Ascending aorta (tissue), 2 donors: ENCODE data around the gene CER1. TPM values are rescaled to one million over a fixed set of nuclear protein-coding genes. Genes with fewer than 3 reads are reported as not detected.
"Not testable (repeated sequence)": the region's sequence is repeated elsewhere in the genome, so short reads cannot be mapped to it uniquely, and the experiment has no call there.

Source experiments
- DNase-seq, 2 donors: peaks; one replicate each; pipeline ENCODE4 v3.0.0-alpha.2; 2019; ENCODE audit warnings: low spot score in 2 of 2
- H3K27ac ChIP-seq, 2 donors: fragments of 200-600 bp; sonication (generic); one replicate each; pipeline ENCODE4 v1.5.1; 2016 to 2017; ENCODE audit warnings: mild to moderate bottlenecking in 1 of 2
- H3K27me3 ChIP-seq: fragments of 200-600 bp; sonication (generic); one replicate; pipeline ENCODE4 v1.5.1; 2017
- H3K36me3 ChIP-seq, 2 donors: fragments of 200-600 bp; sonication (generic); one replicate each; pipeline ENCODE4 v1.5.1; 2016
- H3K4me1 ChIP-seq, 2 donors: fragments of 200-600 bp; sonication (generic); one replicate each; pipeline ENCODE4 v1.5.1; 2016 to 2017; ENCODE audit warnings: mild to moderate bottlenecking in 1 of 2
- H3K4me3 ChIP-seq, 2 donors: fragments of 200-600 bp; sonication (generic); one replicate each; pipeline ENCODE4 v1.5.1; 2016 to 2017; ENCODE audit warnings: mild to moderate bottlenecking in 1 of 2
- H3K9me3 ChIP-seq, 2 donors: fragments of 200-600 bp; sonication (generic); one replicate each; pipeline ENCODE4 v1.5.1; 2016
- intact Hi-C: fragments of 100-400 bp; cut with DNase I; formaldehyde crosslinking; loops from one replicate; pipeline ENCODE4 v1.15.1; 2023
- total RNA-seq: library from RNA; depleted of rRNA; stranded (reverse); fragments of >200 nt; gene quantifications from one replicate; pipeline ENCODE4 v1.1.0, GENCODE V29; 2016
- TF ChIP-seq, protein P1 (sequence below), 3 experiments: fragments of 200-600 bp in 2 of 3; fragments of 450-650 bp in 1 of 3; sonication (generic) in 2 of 3; IDR thresholded peaks; one replicate each; pipeline ENCODE4 v1.5.1; 2016 to 2019; ENCODE audit warnings: antibody characterized with exemption in 3 of 3, mild to moderate bottlenecking in 1 of 3, moderate library complexity in 1 of 3

The CER1 gene
- total RNA-seq, 1 donor from 2014 or later = not detected

DNA sequence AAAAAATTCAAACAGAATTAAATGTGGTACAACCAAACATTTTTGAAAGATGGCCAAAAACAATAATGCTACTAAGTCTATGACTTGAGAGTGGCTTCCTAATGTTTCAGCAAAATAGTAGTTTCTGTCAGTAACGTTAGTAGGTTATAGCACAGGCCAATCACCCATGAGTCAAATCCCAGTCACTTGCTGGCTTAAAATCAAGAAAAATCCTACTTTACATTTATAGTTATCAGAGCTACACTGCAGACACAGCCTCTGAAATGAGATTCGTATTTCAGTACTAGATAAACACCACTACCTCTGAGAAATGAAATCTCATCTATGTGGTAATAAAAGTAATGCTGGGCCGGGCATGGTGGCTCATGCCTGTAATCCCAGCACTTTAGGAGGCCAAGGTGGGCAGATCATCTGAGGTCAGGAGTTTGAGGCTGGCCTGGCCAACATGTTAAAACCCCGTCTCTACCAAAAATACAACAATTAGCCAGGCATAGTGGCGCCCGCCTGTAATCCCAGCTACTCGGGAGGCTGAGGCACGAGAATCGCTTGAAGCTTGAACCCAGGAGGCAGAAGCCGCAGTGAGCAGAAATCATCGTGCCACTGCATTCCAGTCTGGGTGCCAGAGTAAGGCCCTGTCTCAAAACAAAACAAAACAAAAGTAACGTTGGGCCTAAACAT, 35.4 kb downstream of the CER1 start:
- no peak for DNase-seq
- TF ChIP-seq, protein P1, sequence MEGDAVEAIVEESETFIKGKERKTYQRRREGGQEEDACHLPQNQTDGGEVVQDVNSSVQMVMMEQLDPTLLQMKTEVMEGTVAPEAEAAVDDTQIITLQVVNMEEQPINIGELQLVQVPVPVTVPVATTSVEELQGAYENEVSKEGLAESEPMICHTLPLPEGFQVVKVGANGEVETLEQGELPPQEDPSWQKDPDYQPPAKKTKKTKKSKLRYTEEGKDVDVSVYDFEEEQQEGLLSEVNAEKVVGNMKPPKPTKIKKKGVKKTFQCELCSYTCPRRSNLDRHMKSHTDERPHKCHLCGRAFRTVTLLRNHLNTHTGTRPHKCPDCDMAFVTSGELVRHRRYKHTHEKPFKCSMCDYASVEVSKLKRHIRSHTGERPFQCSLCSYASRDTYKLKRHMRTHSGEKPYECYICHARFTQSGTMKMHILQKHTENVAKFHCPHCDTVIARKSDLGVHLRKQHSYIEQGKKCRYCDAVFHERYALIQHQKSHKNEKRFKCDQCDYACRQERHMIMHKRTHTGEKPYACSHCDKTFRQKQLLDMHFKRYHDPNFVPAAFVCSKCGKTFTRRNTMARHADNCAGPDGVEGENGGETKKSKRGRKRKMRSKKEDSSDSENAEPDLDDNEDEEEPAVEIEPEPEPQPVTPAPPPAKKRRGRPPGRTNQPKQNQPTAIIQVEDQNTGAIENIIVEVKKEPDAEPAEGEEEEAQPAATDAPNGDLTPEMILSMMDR (IDR thresholded peaks at IDR 0.05) = no peak
- H3K27me3 ChIP-seq = no peaks in the 10 kb centered on the region
- H3K4me3 ChIP-seq = no peak overlapping the region
- intact Hi-C loops = no loop called here
- no peak overlapping the region for H3K27ac ChIP-seq
- peaks cover 0 to 3% of the 10 kb centered on the region in 2 donors for H3K4me1 ChIP-seq
- H3K36me3 ChIP-seq = peaks cover 8 to 20% of the 10 kb centered on the region in 2 donors
- H3K9me3 ChIP-seq = no peaks in the 10 kb centered on the region

DNA sequence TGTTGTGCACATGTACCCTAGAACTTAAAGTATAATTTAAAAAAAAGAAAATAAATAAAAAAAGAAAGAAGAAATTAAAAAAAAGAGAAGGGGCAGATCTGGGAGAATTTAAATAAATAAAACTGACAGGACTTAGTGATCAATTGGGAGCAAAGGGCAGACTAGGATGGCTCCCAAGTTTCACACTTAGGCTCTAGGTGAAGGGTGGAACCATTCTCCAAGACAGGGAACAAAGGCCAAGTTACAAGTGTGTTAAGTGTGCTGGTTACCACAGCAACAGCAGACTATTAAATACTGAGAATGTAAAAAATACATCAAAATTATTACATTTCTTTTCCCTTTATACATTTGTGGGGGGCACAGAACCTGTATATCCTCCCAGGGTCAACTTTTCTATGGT, 36.4 kb downstream of the CER1 start:
- Histone ChIP-seq H3K36me3 (peaks cover 10 to 20% of the 10 kb centered on the region in 2 donors), H3K4me1 (peaks cover 0 to 3% of the 10 kb centered on the region in 2 donors), H3K9me3 (no peaks in the 10 kb centered on the region), H3K27me3 (no peaks in the 10 kb centered on the region), H3K27ac (no peak overlapping the region), H3K4me3 (no peak overlapping the region)
- DNase-seq = no peak
- TF ChIP-seq, protein P1 (IDR thresholded peaks at IDR 0.05) = no peak
- intact Hi-C loops = no loop called here

DNA sequence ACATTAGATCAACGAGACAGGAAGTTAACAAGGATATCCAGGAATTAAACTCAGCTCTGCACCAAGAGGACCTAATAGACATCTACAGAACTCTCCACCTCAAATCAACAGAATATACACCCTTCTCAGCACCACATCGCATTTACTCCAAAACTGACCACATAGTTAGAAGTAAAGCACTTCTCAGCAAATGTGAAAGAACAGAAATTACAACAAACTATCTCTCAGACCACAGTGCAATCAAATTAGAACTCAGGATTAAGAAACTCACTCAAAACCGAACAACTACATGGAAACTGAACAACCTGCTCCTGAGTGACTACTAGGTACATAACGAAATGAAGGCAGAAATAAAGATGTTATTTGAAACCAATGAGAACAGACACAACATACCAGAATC, 39.9 kb downstream of the CER1 start:
- H3K27me3 ChIP-seq, H3K4me1 ChIP-seq, H3K27ac ChIP-seq, DNase-seq, H3K4me3 ChIP-seq, intact Hi-C loops, H3K9me3 ChIP-seq: not testable (repeated sequence)
- peaks cover 8 to 14% of the 10 kb centered on the region in 2 donors for H3K36me3 ChIP-seq

DNA sequence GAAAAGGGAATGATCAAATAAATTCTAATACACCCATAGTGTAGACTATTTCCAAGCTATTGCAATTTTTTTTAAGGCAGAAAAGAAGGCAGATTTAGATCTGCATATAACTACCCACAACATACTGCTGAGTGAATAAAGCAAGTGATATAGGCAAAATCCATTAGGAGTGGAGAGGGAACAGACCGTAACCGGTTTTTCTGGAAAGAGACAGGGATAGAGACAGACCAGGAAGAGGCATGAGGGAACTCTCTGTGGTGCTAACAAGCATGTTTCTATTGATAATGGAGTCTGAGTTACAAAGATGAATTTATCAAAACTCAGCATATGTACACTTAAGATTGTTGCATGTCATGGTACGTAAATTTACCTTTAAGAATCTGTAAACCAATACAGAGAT, 43.8 kb downstream of the CER1 start:
- TF ChIP-seq, protein P1 (IDR thresholded peaks at IDR 0.05) = no peak
- H3K4me3 ChIP-seq = no peak overlapping the region
- H3K4me1 ChIP-seq = no peaks in the 10 kb centered on the region
- no peak for DNase-seq
- no peaks in the 10 kb centered on the region for H3K27me3 ChIP-seq
- intact Hi-C loops = no loop called here
- H3K27ac ChIP-seq = no peak overlapping the region
- H3K36me3 ChIP-seq = peaks cover 2 to 7% of the 10 kb centered on the region in 2 donors
- no peaks in the 10 kb centered on the region for H3K9me3 ChIP-seq

DNA sequence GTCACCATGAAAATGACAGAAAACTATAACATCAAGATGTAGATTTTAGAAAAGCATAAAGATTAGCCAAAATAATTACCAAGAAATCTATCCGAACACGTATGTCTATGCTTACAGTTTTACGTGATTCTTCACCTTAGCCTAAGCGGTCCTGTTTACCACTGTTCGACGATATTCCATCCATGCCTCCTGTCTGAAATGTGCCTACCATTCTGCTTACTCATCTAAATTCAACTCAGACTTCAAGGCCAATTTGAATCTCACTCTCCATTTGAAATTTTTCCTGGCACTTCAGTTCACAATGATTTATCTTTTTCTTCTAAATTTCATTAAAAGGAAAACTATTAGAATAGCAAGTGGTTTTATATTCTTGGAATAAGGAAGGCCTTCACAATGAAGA, 44.7 kb downstream of the CER1 start:
- DNase-seq = no peak
- Histone ChIP-seq H3K9me3 (no peaks in the 10 kb centered on the region), H3K27me3 (no peaks in the 10 kb centered on the region), H3K4me3 (no peak overlapping the region), H3K4me1 (no peaks in the 10 kb centered on the region), H3K27ac (no peak overlapping the region), H3K36me3 (peaks cover 2 to 7% of the 10 kb centered on the region in 2 donors)
- intact Hi-C loops = no loop called here
- TF ChIP-seq, protein P1 (IDR thresholded peaks at IDR 0.05) = no peak

DNA sequence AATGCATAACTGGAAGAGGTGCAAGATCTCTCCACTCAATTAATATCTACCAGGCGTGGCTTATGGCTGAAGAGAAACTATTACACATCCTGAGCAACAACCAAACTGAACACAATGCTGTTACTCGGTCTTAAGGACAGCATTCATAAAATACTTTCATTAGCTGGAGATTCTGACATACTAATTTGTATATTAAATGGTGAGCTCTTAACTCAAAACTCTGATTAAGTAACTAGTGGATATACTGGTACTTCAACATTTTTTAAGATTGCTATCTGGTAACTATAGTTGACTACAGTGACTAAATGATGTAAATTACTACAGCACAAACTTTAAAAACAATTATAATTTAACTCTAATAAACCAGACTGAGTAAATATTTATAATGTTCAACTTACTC, 45.1 kb downstream of the CER1 start:
- intact Hi-C loops = no loop called here
- H3K9me3 ChIP-seq = no peaks in the 10 kb centered on the region
- TF ChIP-seq, protein P1 (IDR thresholded peaks at IDR 0.05) = no peak
- no peak overlapping the region for H3K27ac ChIP-seq
- no peaks in the 10 kb centered on the region for H3K4me1 ChIP-seq
- H3K36me3 ChIP-seq = peaks cover 2 to 11% of the 10 kb centered on the region in 2 donors
- DNase-seq = no peak
- H3K27me3 ChIP-seq = no peaks in the 10 kb centered on the region
- H3K4me3 ChIP-seq = no peak overlapping the region
